K562 (cell line): ENCODE data around the gene DHRS3.

Experiments
- CREB1 ChIP-seq, 2 experiments: sonication (generic) in 1 of 2; formaldehyde crosslinking in 1 of 2; IDR thresholded peaks; 2 replicates each; pipeline versions ENCODE4 v1.6.1 to v1.8.0; 2012 to 2022; ENCODE audit warnings: inconsistent platforms in 1 of 2, mild to moderate bottlenecking in 1 of 2, missing genetic modification reagents in 1 of 2, moderate library complexity in 1 of 2
- CTCF ChIP-seq, 3 experiments: IDR thresholded peaks in 2 of 3; conservative IDR thresholded peaks in 1 of 3; 2 replicates each; pipeline ENCODE4 v1.5.1; 2011 to 2012; ENCODE audit warnings: low read length in 3 of 3, mild to moderate bottlenecking in 3 of 3, control low read depth in 2 of 3, improper control_type of control experiment in 1 of 3, inconsistent platforms in 1 of 3, low read depth in 1 of 3, mixed read lengths in 1 of 3, moderate library complexity in 1 of 3; ENCODE audit not compliant: insufficient read depth in 2 of 3
- PRPF4 ChIP-seq: fragments of 200-400 bp; formaldehyde crosslinking; IDR thresholded peaks from one replicate; pipeline ENCODE4 v1.6.1; 2017; ENCODE audit warnings: low read length, low read depth, mild to moderate bottlenecking; ENCODE audit not compliant: insufficient read depth, poor library complexity, severe bottlenecking
- RAD21 ChIP-seq, 2 experiments: fragments of 250-450 bp in 1 of 2; fragments of 450-650 bp in 1 of 2; sonication (Bioruptor Pico) in 1 of 2; formaldehyde crosslinking in 1 of 2; IDR thresholded peaks in 1 of 2; conservative IDR thresholded peaks in 1 of 2; 2 replicates each; pipeline versions ENCODE4 v1.4.0 to v1.8.0; 2020 to 2022; ENCODE audit warnings: mild to moderate bottlenecking in 2 of 2, moderate library complexity in 1 of 2

- TF ChIP-seq CREB1 (IDR thresholded peaks at IDR 0.05) (no peak), CREB1 (CRISPR knock-in tag; IDR thresholded peaks at IDR 0.05) (no peak), CTCF (IDR thresholded peaks at IDR 0.05 in 2 of 3, conservative IDR thresholded peaks at IDR 0.05 in 1 of 3; ENCODE audit: insufficient read depth in 2 of 3, low read depth in 1 of 3, low read length in 3 of 3) (no peak), PRPF4 (no peak), RAD21 (CRISPR knock-in tag; conservative IDR thresholded peaks at IDR 0.05 in 1 of 2, IDR thresholded peaks at IDR 0.05 in 1 of 2) (no peak)
These were observed 45.5 kb downstream of the DHRS3 start for GRCh38 chr1:12572522-12572921.
